ENCODE data around the gene GLRB. TPM values are rescaled to one million over a fixed set of nuclear protein-coding genes. Genes with fewer than 3 reads are reported as not detected.
A peak's percentile ranks its signal among the peaks of the same experiment; 100 is the strongest.

GLRB gene
- polyA plus RNA-seq, 1 experiment: 4.8 TPM

- ChIA-PET POLR2A (no interaction called here), CTCF (no interaction called here)
- H3K4me3 ChIP-seq (ENCODE audit: low read depth, low read length): peak overlapping the region; percentile 25; the same call in 1 of the 2 replicates
- peaks cover 27% of the 10 kb centered on the region for H3K27me3 ChIP-seq (ENCODE audit: control insufficient read depth, insufficient read depth, low read length)
- no peaks in the 10 kb centered on the region for H3K36me3 ChIP-seq (ENCODE audit: control insufficient read depth, insufficient read depth, low read length)
- TF ChIP-seq CTCF (IDR thresholded peaks at IDR 0.05; ENCODE audit: insufficient read depth, low read depth, low read length): no peak
- DNase-seq (ENCODE audit: low read depth): no peak
Observed at GRCh38 chr4:157219711-157220370, 143.9 kb downstream of the GLRB start.

- Histone ChIP-seq H3K27me3 (ENCODE audit: control insufficient read depth, insufficient read depth, low read length) (peaks cover 27% of the 10 kb centered on the region), H3K36me3 (ENCODE audit: control insufficient read depth, insufficient read depth, low read length) (no peaks in the 10 kb centered on the region), H3K4me3 (ENCODE audit: low read depth, low read length) (peak within 1 kb of the TSS; percentile 25)
- TF ChIP-seq CTCF (IDR thresholded peaks at IDR 0.05; ENCODE audit: insufficient read depth, low read depth, low read length): no peak
- DNase-seq (ENCODE audit: low read depth): no peak
- ChIA-PET POLR2A (no interaction called here), CTCF (no interaction called here)
Observed at GRCh38 chr4:157220371-157220881, 144.5 kb downstream of the GLRB start, which contains the start of gene GRIA2. GRIA2 (plus strand) TSS chr4:157220728; CDS start chr4:157221043, 315 bp downstream.

GRCh38 chr4:157221426-157221894 lies 145.5 kb downstream of the GLRB start:
- ChIA-PET CTCF (no interaction called here), POLR2A (no interaction called here)
- TF ChIP-seq CTCF (IDR thresholded peaks at IDR 0.05; ENCODE audit: insufficient read depth, low read depth, low read length): no peak
- Histone ChIP-seq H3K36me3 (ENCODE audit: control insufficient read depth, insufficient read depth, low read length) (no peaks in the 10 kb centered on the region), H3K27me3 (ENCODE audit: control insufficient read depth, insufficient read depth, low read length) (peaks cover 27% of the 10 kb centered on the region), H3K4me3 (ENCODE audit: low read depth, low read length) (no peak overlapping the region)
- DNase-seq (ENCODE audit: low read depth): no peak

Small RNAs within 50 kb of the gene (small RNA-seq; reads per million reads assigned to genes)
- gene RF00019 (ENCODE audit: insufficient read length, low read depth, low replicate concordance): not detected
- not detected for gene RNU6-582P (ENCODE audit: insufficient read length, low read depth, low replicate concordance)

Other genes with a start within 250 kb of the GLRB start
- gene PDGFC, start 104.4 kb upstream of the GLRB start, polyA plus RNA-seq (2011; rRNA removed): 22.4 and 35.5 TPM in 2 replicates
- not detected in 2 replicates for gene GRIA2, start 144.6 kb downstream of the GLRB start, polyA plus RNA-seq (2011; rRNA removed)

All from BJ (cell line).